Hippocampal formation (tissue), 2 donors: ENCODE results near the gene RBP5.

ENCODE experiments used
- DNase-seq, 2 donors: peaks; one replicate each; lab custom pipeline; 2025; lab: John Stamatoyannopoulos, UW

The RBP5 gene

GRCh38 chr12:7073946-7074345, 54.7 kb downstream of the RBP5 start:
- no peak for DNase-seq
